SU-DHL-6 (cell line): Measurements from ENCODE around the gene NOC2L.

ENCODE experiments used
- H2AFZ ChIP-seq: fragments of 200-600 bp; sonication (generic); 2 replicates; pipeline ENCODE4 v1.6.1; 2014; ENCODE audit warnings: low read depth, mild to moderate bottlenecking, moderate library complexity, mixed read lengths, antibody characterized with exemption, low read length; ENCODE audit not compliant: severe bottlenecking
- H3F3A ChIP-seq: fragments of 200-600 bp; shearing (Covaris generic); 2 replicates; pipeline ENCODE4 v1.6.0; 2016; ENCODE audit warnings: antibody characterized with exemption, mild to moderate bottlenecking; ENCODE audit not compliant: insufficient read depth
- H3K27ac ChIP-seq: fragments of 200-600 bp; sonication (generic); 2 replicates; pipeline ENCODE4 v1.5.1; 2016; ENCODE audit warnings: low read depth, mild to moderate bottlenecking, low read length, moderate library complexity, mixed read lengths
- H3K27me3 ChIP-seq: fragments of 200-600 bp; sonication (generic), shearing (Covaris generic); 2 replicates; pipeline ENCODE4 v1.6.0; 2014; ENCODE audit warnings: mild to moderate bottlenecking, low read length
- H3K36me3 ChIP-seq: fragments of 200-600 bp; sonication (generic); 2 replicates; pipeline ENCODE4 v1.6.1; 2014; ENCODE audit warnings: mild to moderate bottlenecking, low read length, mixed read lengths
- H3K4me2 ChIP-seq: fragments of 300-600, 200-600 bp; shearing (Covaris generic), sonication (generic); 2 replicates; pipeline ENCODE4 v1.6.0; 2014; ENCODE audit warnings: low read length, low read depth, mild to moderate bottlenecking; ENCODE audit not compliant: poor library complexity, severe bottlenecking
- H3K4me3 ChIP-seq: fragments of 200-600 bp; sonication (generic); 2 replicates; pipeline ENCODE4 v1.5.1; 2014; ENCODE audit warnings: antibody characterized with exemption, low read length, mild to moderate bottlenecking, mixed read lengths; ENCODE audit not compliant: insufficient read depth, poor library complexity, severe bottlenecking
- H3K79me2 ChIP-seq: fragments of 200-600 bp; sonication (generic); 2 replicates; pipeline ENCODE4 v1.6.1; 2014; ENCODE audit warnings: mild to moderate bottlenecking, low read length, moderate library complexity; ENCODE audit not compliant: insufficient read depth
- H3K9ac ChIP-seq: fragments of 200-600 bp; sonication (generic); 2 replicates; pipeline ENCODE4 v1.7.0; 2014; ENCODE audit warnings: mild to moderate bottlenecking, low read length
- H3K9me2 ChIP-seq: fragments of 200-600 bp; sonication (generic); replicated peaks from 2 replicates; pipeline ENCODE4 v1.6.1; 2014; ENCODE audit warnings: low read length; ENCODE audit not compliant: insufficient read depth
- H3K9me3 ChIP-seq: fragments of 200-600 bp; sonication (generic); 2 replicates; pipeline ENCODE4 v1.6.1; 2014; ENCODE audit warnings: low read length, mixed read lengths; ENCODE audit not compliant: insufficient read depth
- H4K20me1 ChIP-seq: fragments of 200-600 bp; sonication (generic); 2 replicates; pipeline ENCODE4 v1.6.1; 2014; ENCODE audit warnings: low read depth, mild to moderate bottlenecking, antibody characterized with exemption, low read length, moderate library complexity, mixed read lengths
- CTCF ChIP-seq: fragments of 200-600 bp; sonication (generic); IDR thresholded peaks from one replicate; pipeline ENCODE4 v1.5.1; 2017; ENCODE audit warnings: antibody characterized with exemption, mild to moderate bottlenecking, low read length, moderate library complexity; ENCODE audit not compliant: insufficient read depth, poor library complexity, severe bottlenecking
- EZH2phosphoT487 ChIP-seq: fragments of 200-600 bp; sonication (generic), shearing (Covaris generic); conservative IDR thresholded peaks from 2 replicates; pipeline ENCODE4 v1.6.1; 2018; ENCODE audit warnings: mild to moderate bottlenecking, antibody characterized with exemption, low read length, moderate library complexity, mixed read lengths

The NOC2L gene

GRCh38 chr1:974687-975328 is 15.8 kb upstream of the NOC2L start:
- no peaks in the 10 kb centered on the region for H3K79me2 ChIP-seq
- TF ChIP-seq CTCF (no peak), EZH2phosphoT487 (no peak)
- no peaks in the 10 kb centered on the region for H4K20me1 ChIP-seq
- no peak overlapping the region for H3K4me3 ChIP-seq
- H3K36me3 ChIP-seq, result no peaks in the 10 kb centered on the region
- H2AFZ ChIP-seq, result no peak overlapping the region
- H3K9ac ChIP-seq, result no peak overlapping the region
- H3K9me3 ChIP-seq, result no peaks in the 10 kb centered on the region
- H3K27ac ChIP-seq, result no peak overlapping the region
- H3K9me2 ChIP-seq, result no peaks in the 10 kb centered on the region
- no peak overlapping the region for H3K4me2 ChIP-seq
- no peaks in the 10 kb centered on the region for H3K27me3 ChIP-seq
- no peaks in the 10 kb centered on the region for H3F3A ChIP-seq

GRCh38 chr1:974293-974640 is 15.2 kb upstream of the NOC2L start:
- no peak for TF ChIP-seq EZH2phosphoT487
- TF ChIP-seq CTCF, result no peak

GRCh38 chr1:973459-974292 is 14.6 kb upstream of the NOC2L start:
- no peaks in the 10 kb centered on the region for H3K9me2 ChIP-seq
- H3K36me3 ChIP-seq, result no peaks in the 10 kb centered on the region
- no peak overlapping the region for H3K4me2 ChIP-seq
- no peaks in the 10 kb centered on the region for H3K9me3 ChIP-seq
- no peaks in the 10 kb centered on the region for H3F3A ChIP-seq
- TF ChIP-seq EZH2phosphoT487, result no peak
- TF ChIP-seq CTCF, result no peak
- H3K27ac ChIP-seq, result no peak overlapping the region
- no peak overlapping the region for H3K9ac ChIP-seq
- no peak overlapping the region for H3K4me3 ChIP-seq
- no peaks in the 10 kb centered on the region for H4K20me1 ChIP-seq
- no peaks in the 10 kb centered on the region for H3K79me2 ChIP-seq
- no peaks in the 10 kb centered on the region for H3K27me3 ChIP-seq
- no peak overlapping the region for H2AFZ ChIP-seq

More at GRCh38 chr1:974293-974640, 15.2 kb upstream of the NOC2L start:
- H3K27me3 ChIP-seq, result no peaks in the 10 kb centered on the region
- no peaks in the 10 kb centered on the region for H3K9me2 ChIP-seq
- H3K9me3 ChIP-seq, result no peaks in the 10 kb centered on the region
- no peak overlapping the region for H3K9ac ChIP-seq
- H3K4me3 ChIP-seq, result no peak overlapping the region
- no peaks in the 10 kb centered on the region for H3K79me2 ChIP-seq
- no peaks in the 10 kb centered on the region for H3K36me3 ChIP-seq
- H3F3A ChIP-seq, result no peaks in the 10 kb centered on the region
- H3K27ac ChIP-seq, result no peak overlapping the region
- H4K20me1 ChIP-seq, result no peaks in the 10 kb centered on the region
- no peak overlapping the region for H3K4me2 ChIP-seq
- H2AFZ ChIP-seq, result no peak overlapping the region
